NCI-H1436 treated with DMSO at 0.1 percent for 48 hours (cell line): ENCODE measurements around the gene ZNRF3.
"Not testable (repeated sequence)": the region's sequence is repeated elsewhere in the genome, so short reads cannot be mapped to it uniquely, and the experiment has no call there.

ENCODE experiments used
- DNase-seq: peaks from one replicate; lab custom pipeline; 2025; lab: John Stamatoyannopoulos, UW

ZNRF3 gene

GRCh38 chr22:28882878-28883656 is at the start of gene ZNRF3:
ZNRF3 (plus strand) TSS chr22:28883572; CDS start chr22:28883767, 195 bp downstream.
- DNase-seq = peak; percentile 61

DNA sequence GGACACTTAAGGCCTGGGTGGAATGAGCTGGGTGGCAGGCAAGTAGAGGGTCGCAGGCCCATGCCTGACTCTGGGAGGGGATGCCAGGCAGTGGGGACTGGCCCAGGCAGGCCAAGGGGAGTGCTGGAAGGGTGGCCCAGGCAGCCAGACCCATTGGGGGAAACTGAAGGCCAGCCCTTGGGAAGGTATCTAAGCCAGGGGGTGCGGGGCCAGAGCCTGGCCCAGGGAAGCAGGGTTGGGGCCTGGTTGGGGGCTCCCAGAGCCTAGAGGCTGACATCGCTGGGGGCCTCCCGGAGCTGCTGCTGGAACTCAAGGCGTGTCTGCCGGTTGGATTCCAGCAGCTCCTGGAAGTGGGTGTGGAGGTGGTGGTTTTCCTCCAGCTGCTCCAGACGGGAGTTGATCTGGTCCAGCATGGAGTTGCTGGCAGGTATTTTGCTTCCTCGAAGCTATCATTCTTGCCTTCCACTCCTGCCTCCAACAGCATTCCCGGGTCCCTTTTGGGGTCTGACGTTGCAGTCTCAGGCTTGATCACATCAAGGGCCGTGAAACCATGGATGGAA is 47.7 kb upstream of the ZNRF3 start:
- no peak for DNase-seq

GRCh38 chr22:28837640-28838039 is 45.7 kb upstream of the ZNRF3 start:
- DNase-seq = no peak

GRCh38 chr22:28838971-28839370 is 44.4 kb upstream of the ZNRF3 start:
- DNase-seq = no peak

GRCh38 chr22:28841111-28841510 is 42.3 kb upstream of the ZNRF3 start:
- no peak for DNase-seq

- DNase-seq = no peak
Measured at GRCh38 chr22:28843633-28844032, 39.7 kb upstream of the ZNRF3 start.

- DNase-seq = not testable (repeated sequence)
Measured at GRCh38 chr22:28844277-28844676, 39.1 kb upstream of the ZNRF3 start.

DNA sequence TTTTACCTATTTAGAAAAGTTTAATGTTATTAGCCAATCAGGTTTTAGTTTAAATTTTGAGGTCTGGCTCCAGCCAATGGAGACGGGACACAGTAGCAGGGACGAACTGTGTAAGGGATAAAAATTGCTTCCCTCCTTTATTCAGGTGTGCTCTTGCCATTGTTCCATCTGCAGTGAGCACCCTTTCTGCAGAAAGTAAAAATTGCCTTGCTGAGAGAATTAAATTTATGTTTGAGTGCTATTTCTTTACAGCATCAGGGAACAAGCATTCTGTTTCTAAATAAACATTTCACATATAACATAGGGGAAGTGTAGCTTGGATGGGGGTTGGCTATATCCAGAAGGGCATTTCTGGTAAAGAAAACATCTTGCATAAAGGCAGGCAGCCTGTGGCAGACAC is 36.4 kb upstream of the ZNRF3 start:
- no peak for DNase-seq

DNA sequence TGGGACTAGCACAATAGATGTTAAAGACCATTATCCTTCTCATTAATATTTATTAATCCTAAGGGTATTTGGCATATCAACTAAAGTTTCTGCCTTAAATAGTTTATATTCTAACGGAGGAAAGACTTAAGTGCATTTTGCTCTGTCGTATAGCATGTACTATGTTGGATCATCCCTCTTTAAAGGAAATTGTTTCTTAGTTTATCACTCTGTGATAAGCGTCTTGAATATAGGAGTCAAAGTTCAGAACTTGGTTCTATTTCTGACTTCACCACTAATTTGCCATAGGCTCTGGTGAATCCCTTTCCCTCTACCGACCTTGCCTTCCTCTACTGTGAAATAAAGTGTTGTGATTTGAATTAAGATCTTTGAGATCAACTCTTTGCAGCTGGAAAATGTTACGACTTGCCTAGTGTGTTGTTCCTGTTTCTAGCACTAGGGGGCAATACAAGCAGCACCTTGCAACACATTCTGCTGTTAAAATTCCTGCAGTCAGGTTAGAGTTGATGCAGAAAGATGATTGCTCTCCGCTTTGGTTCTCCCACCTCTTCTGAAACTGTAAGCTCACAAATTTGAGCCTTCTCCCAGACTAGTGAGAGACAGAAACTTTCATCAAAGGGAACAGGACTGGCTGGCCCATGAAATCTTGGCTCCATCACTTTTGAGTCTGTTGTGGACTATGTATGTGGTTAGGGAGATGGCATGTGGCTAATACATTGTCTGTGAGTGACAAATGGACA is 27.8 kb upstream of the ZNRF3 start:
- DNase-seq = no peak

GRCh38 chr22:28856095-28856455 is 27.3 kb upstream of the ZNRF3 start:
- DNase-seq = no peak

GRCh38 chr22:28857288-28857687 is 26.1 kb upstream of the ZNRF3 start:
- no peak for DNase-seq

- no peak for DNase-seq
Measured at GRCh38 chr22:28864878-28865596, 18.3 kb upstream of the ZNRF3 start.

DNA sequence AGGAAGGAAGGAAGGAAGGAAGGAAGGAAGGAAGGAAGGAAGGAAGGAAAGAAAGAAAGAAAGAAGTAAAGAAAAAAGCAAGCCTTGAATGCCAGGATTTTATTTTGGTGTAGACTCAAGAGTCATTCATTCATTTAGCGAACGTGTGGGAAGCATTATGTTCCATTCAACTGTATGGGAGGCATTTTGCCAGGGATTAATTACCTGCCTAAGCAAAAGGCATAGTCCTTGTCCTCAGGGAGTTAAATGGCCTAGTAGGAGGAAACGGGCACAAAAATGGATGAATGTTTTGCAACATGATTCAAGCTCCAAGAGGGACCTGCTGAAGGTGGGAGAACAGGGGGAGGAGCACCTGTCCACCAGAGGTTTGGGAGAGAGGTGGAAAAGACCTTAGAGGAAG is 16.2 kb upstream of the ZNRF3 start:
- no peak for DNase-seq

DNA sequence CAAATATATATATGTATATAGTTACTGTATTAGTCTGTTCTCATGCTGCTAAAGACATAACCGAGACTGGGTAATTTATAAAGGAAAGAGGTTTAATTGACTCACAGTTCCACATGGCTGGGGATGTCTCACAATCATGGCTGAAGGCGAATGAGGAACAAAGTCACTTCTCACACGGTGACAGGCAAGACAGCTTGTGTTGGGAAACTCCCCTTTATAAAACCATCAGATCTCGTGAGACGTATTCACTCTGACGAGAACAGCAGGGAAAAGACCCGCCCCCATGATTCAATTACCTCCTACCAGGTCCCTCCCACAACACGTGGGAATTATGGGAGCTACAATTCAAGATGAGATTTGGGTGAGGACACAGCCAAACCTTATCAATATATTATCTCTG is 15.0 kb upstream of the ZNRF3 start:
- DNase-seq = not testable (repeated sequence)

DNA sequence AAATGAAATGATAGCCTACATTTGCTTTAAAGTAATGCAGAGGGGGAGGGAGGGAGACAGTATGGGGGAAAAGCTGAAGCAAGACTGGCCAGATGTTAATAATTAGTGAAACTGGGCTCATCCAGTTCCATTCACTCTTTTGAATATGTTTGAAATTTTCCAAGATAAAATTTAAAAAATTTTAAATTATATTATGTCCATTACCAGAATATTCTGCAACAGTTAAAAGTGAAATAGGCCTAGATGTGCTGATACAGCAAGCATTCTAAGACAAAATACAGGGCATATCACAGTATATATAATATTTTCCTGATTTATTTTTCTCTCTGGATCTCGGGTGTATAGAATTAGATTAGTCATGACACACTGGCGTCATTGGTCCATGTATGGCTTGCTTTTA is 13.6 kb upstream of the ZNRF3 start:
- DNase-seq = no peak

- DNase-seq = no peak
Measured at GRCh38 chr22:28873183-28873963, 10.0 kb upstream of the ZNRF3 start.

GRCh38 chr22:28874061-28874460 is 9.3 kb upstream of the ZNRF3 start:
- no peak for DNase-seq

GRCh38 chr22:28874811-28875320 is 8.5 kb upstream of the ZNRF3 start:
- DNase-seq = no peak

GRCh38 chr22:28882545-28882877 is 861 bp upstream of the ZNRF3 start:
- no peak for DNase-seq

DNA sequence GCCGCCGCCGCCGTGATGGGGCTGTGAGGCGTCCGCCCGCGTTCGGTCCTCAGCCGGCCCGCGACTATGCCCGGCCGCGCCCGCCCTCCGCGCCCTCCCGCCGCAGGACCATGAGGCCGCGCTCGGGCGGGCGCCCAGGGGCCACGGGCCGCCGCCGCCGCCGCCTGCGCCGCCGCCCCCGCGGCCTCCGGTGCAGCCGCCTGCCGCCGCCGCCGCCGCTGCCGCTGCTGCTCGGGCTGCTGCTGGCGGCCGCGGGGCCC is 215 bp downstream of the ZNRF3 start:
- DNase-seq = no peak

- no peak for DNase-seq
Measured at GRCh38 chr22:28883917-28884746, 760 bp downstream of the ZNRF3 start.
